Osteoblast (primary cell): ENCODE results near the gene EMILIN2. TPM values are rescaled to one million over a fixed set of nuclear protein-coding genes. Genes with fewer than 3 reads are reported as not detected.
"Not testable (repeated sequence)": the region's sequence is repeated elsewhere in the genome, so short reads cannot be mapped to it uniquely, and the experiment has no call there.

Source experiments
- DNase-seq: peaks from one replicate; pipeline ENCODE4 v3.0.0; 2011; ENCODE audit warnings: low spot score, mixed read lengths; ENCODE audit not compliant: insufficient read length; ENCODE audit errors: missing footprints
- H2AFZ ChIP-seq: 2 replicates; pipeline ENCODE4 v1.6.0; 2011; ENCODE audit warnings: mild to moderate bottlenecking, low read length
- H3K27ac ChIP-seq: 2 replicates; pipeline ENCODE4 v1.5.1; 2011; ENCODE audit warnings: mild to moderate bottlenecking, low read depth, low read length, moderate library complexity
- H3K27me3 ChIP-seq: 2 replicates; pipeline ENCODE4 v1.6.0; 2012; ENCODE audit warnings: mild to moderate bottlenecking, control low read depth, inconsistent platforms, low read length, moderate library complexity; ENCODE audit not compliant: insufficient read depth
- H3K36me3 ChIP-seq: 2 replicates; pipeline ENCODE4 v1.5.1; 2011; ENCODE audit warnings: mild to moderate bottlenecking, low read length, control low read depth, moderate library complexity; ENCODE audit not compliant: insufficient read depth
- H3K4me1 ChIP-seq: 2 replicates; pipeline ENCODE4 v1.5.1; 2011; ENCODE audit warnings: mild to moderate bottlenecking, low read length, control low read depth, moderate library complexity; ENCODE audit not compliant: insufficient read depth
- H3K4me2 ChIP-seq: 2 replicates; pipeline ENCODE4 v1.6.0; 2011; ENCODE audit warnings: mild to moderate bottlenecking, low read length; ENCODE audit not compliant: insufficient read depth
- H3K4me3 ChIP-seq: fragments of 200-600 bp; sonication (generic); 3 replicates; pipeline ENCODE4 v1.5.1; 2012; ENCODE audit warnings: mild to moderate bottlenecking, low read length, inconsistent platforms; ENCODE audit not compliant: insufficient read depth
- H3K79me2 ChIP-seq: 2 replicates; pipeline ENCODE4 v1.6.0; 2012; ENCODE audit warnings: mild to moderate bottlenecking, low read length, control low read depth, inconsistent platforms; ENCODE audit not compliant: insufficient read depth
- H3K9me3 ChIP-seq: 2 replicates; pipeline ENCODE4 v1.5.1; 2011; ENCODE audit warnings: low read depth, low read length, control low read depth
- H4K20me1 ChIP-seq: 2 replicates; pipeline ENCODE4 v1.6.0; 2012; ENCODE audit warnings: mild to moderate bottlenecking, low read length, control low read depth; ENCODE audit not compliant: insufficient read depth
- total RNA-seq: library from RNA; depleted of rRNA; stranded (reverse); fragments of >200 nt; gene quantifications from 2 replicates; pipeline ENCODE4 v1.2.3, GENCODE V29; 2012
- TF ChIP-seq, protein P1 (sequence below): IDR thresholded peaks from 2 replicates; pipeline ENCODE4 v1.5.1; 2011; ENCODE audit warnings: mild to moderate bottlenecking, low read depth, low read length, moderate library complexity; ENCODE audit errors: extremely low read depth

EMILIN2 gene
- total RNA-seq: 4.3 and 5.0 TPM in 2 replicates

DNA sequence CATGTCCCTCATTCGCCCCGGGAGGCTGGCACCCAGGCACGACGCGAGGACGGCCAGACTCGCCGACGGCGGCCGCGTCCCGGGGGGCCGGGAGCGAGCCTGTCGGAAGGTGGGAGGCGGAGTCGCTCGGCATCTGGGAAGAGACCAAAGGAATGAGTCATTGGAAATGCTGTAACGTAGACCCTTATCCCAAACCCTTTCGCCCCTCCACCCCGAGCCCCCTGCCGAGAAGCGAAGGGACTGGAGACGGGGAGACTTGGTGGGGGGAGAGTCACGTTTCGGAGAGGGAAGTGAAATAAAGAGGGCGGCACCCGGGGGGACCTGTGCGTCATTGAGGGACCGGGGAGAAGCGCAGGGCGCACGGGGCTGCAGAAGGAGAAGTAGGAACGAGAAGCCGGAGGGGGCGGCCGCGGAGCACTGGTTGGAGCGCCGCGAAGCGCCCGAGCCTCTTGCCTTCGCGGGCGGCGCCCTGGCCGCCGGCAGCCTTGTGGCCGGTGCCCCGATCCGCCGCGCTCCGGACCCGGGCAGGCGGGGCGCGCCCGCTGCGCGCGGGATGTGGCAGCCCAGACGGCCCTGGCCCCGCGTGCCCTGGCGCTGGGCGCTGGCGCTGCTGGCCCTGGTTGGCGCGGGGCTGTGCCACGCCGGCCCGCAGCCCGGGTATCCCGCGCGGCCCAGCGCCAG, at the start of gene EMILIN2:
EMILIN2 (plus strand) TSS at position 371 of the 681 bp plus-strand sequence; CDS start at position 554, 183 bp downstream.
- TF ChIP-seq, protein P1, sequence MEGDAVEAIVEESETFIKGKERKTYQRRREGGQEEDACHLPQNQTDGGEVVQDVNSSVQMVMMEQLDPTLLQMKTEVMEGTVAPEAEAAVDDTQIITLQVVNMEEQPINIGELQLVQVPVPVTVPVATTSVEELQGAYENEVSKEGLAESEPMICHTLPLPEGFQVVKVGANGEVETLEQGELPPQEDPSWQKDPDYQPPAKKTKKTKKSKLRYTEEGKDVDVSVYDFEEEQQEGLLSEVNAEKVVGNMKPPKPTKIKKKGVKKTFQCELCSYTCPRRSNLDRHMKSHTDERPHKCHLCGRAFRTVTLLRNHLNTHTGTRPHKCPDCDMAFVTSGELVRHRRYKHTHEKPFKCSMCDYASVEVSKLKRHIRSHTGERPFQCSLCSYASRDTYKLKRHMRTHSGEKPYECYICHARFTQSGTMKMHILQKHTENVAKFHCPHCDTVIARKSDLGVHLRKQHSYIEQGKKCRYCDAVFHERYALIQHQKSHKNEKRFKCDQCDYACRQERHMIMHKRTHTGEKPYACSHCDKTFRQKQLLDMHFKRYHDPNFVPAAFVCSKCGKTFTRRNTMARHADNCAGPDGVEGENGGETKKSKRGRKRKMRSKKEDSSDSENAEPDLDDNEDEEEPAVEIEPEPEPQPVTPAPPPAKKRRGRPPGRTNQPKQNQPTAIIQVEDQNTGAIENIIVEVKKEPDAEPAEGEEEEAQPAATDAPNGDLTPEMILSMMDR: no peak
- H3K27ac ChIP-seq: no peak within 1 kb of the TSS
- peak within 1 kb of the TSS; percentile 65 for H3K4me3 ChIP-seq
- no peaks in the 10 kb centered on the region for H4K20me1 ChIP-seq
- peak within 1 kb of the TSS; percentile 78 for H2AFZ ChIP-seq
- peaks cover 66% of the 10 kb centered on the region for H3K27me3 ChIP-seq
- no peaks in the 10 kb centered on the region for H3K4me1 ChIP-seq
- H3K9me3 ChIP-seq: no peaks in the 10 kb centered on the region
- peak; percentile 87 for DNase-seq
- H3K79me2 ChIP-seq: no peaks in the 10 kb centered on the region
- peak within 1 kb of the TSS; percentile 82 for H3K4me2 ChIP-seq
- no peaks in the 10 kb centered on the region for H3K36me3 ChIP-seq

GRCh38 chr18:2797951-2798350, 48.9 kb upstream of the EMILIN2 start:
- H3K79me2 ChIP-seq: no peaks in the 10 kb centered on the region
- H3K4me3 ChIP-seq: no peak overlapping the region
- TF ChIP-seq, protein P1: no peak
- H3K27ac ChIP-seq: no peak overlapping the region
- no peak overlapping the region for H2AFZ ChIP-seq
- DNase-seq: no peak
- H3K4me1 ChIP-seq: no peaks in the 10 kb centered on the region
- no peak overlapping the region for H3K4me2 ChIP-seq
- no peaks in the 10 kb centered on the region for H3K9me3 ChIP-seq
- peaks cover 22% of the 10 kb centered on the region for H3K36me3 ChIP-seq
- H4K20me1 ChIP-seq: no peaks in the 10 kb centered on the region
- H3K27me3 ChIP-seq: no peaks in the 10 kb centered on the region

DNA sequence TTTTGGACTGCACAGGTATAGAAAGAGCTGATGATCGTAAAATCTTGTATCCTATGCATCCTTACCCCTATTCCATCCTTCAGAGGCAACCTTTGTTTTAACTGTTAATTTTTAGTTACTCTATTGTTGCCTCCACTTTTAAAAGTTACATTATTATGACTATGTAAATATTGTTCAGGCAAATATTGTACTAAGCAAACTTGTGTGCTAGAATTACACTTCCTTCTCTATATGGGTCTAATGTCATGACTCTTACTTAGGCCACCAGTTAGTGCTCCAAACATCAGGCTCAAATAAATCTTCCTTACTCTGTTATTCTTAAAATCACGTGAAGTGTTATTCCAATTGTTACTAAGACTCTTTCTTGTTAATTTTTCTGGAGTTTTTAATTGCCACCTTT, 47.4 kb upstream of the EMILIN2 start:
- no peaks in the 10 kb centered on the region for H3K79me2 ChIP-seq
- H3K27ac ChIP-seq: no peak overlapping the region
- no peaks in the 10 kb centered on the region for H4K20me1 ChIP-seq
- no peaks in the 10 kb centered on the region for H3K9me3 ChIP-seq
- TF ChIP-seq, protein P1: no peak
- H3K36me3 ChIP-seq: peaks cover 22% of the 10 kb centered on the region
- H3K4me1 ChIP-seq: no peaks in the 10 kb centered on the region
- no peak for DNase-seq
- no peak overlapping the region for H2AFZ ChIP-seq
- H3K4me3 ChIP-seq: no peak overlapping the region
- no peaks in the 10 kb centered on the region for H3K27me3 ChIP-seq
- H3K4me2 ChIP-seq: no peak overlapping the region

DNA sequence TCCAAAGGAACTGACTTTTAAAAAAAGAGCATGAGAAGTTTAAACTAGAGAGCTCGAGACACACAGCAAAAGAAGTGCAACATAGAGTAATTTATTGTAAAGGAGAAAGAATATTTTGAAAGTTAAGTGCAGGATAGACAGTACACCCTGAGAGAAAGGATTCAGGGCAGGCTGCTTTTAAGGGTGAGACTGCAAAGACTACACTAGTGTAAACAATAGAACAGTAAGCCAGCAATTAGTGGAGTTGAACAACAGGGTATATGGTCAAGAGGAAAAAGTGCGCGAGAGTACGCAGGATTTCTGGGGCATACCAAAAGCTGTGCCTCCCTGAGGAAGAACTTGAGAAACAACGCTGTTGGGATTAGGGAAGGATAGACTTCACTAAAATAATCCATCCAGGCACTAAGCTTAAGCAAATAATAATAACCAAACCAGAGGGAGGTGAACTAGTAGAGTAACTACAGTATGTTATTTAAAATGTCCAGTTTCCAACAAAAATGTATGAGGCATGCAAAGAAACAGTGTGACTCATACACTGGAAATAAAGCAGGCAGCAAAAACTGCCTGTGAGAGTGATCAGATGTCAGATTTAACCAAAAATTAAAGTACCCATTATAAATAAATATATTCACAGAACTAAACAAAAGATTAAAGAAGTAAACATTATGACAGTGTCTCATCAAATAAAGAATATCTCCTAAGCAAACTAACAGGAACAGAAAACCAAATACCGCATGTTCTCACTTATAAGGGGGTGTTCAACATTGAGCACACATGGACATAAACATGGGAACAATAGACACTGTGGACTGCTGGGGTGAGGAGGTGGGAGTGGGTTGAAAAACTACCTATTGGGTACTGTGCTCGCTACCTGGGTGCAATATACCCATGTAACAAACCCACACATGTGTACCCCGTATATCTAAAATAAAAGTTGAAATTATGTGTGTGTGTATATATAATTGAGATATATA, 40.5 kb upstream of the EMILIN2 start:
- no peak overlapping the region for H2AFZ ChIP-seq
- H4K20me1 ChIP-seq: no peaks in the 10 kb centered on the region
- TF ChIP-seq, protein P1: no peak
- peaks cover 10% of the 10 kb centered on the region for H3K4me1 ChIP-seq
- peaks cover 4% of the 10 kb centered on the region for H3K36me3 ChIP-seq
- no peaks in the 10 kb centered on the region for H3K9me3 ChIP-seq
- H3K4me3 ChIP-seq: peak overlapping the region; percentile 12
- H3K27ac ChIP-seq: no peak overlapping the region
- H3K4me2 ChIP-seq: peak overlapping the region; percentile 65
- peak; percentile 44 for DNase-seq
- H3K79me2 ChIP-seq: no peaks in the 10 kb centered on the region
- H3K27me3 ChIP-seq: no peaks in the 10 kb centered on the region

- DNase-seq, H3K36me3 ChIP-seq, H3K79me2 ChIP-seq, H3K27ac ChIP-seq, H3K4me3 ChIP-seq, H2AFZ ChIP-seq, H3K27me3 ChIP-seq, H3K9me3 ChIP-seq, H4K20me1 ChIP-seq, H3K4me2 ChIP-seq: not testable (repeated sequence)
- peaks cover 10% of the 10 kb centered on the region for H3K4me1 ChIP-seq
These were observed 38.2 kb upstream of the EMILIN2 start for GRCh38 chr18:2808640-2809039.
